ENCODE data around the gene MMP7. TPM values are rescaled to one million over a fixed set of nuclear protein-coding genes. Genes with fewer than 3 reads are reported as not detected.
"Not testable (repeated sequence)": the region's sequence is repeated elsewhere in the genome, so short reads cannot be mapped to it uniquely, and the experiment has no call there.

The MMP7 gene
- total RNA-seq, 1 donor from 2014 or later: not detected

GRCh38 chr11:102544594-102544993, 14.0 kb upstream of the MMP7 start:
- intact Hi-C loops (cut with micrococcal nuclease): no loop called here

DNA sequence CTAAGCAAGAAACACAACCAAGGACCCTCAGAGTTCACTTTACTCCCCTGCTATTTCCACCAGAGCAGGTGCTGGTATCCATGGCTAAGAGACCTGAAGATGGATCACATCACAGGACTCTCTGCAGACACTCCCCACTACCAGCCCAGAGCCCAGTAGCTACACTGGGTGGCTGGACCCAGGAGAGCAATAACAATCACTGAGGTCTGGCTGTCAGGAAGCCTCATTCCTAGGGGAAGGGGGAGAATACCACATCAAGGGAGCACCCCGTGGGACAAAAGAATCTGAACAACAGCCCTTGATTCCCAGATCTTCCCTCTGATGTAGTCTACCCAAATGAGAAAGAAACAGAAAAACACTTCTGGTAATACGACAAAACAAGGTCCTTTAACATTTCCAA, 9.0 kb upstream of the MMP7 start:
- intact Hi-C loops (cut with micrococcal nuclease): no loop called here

DNA sequence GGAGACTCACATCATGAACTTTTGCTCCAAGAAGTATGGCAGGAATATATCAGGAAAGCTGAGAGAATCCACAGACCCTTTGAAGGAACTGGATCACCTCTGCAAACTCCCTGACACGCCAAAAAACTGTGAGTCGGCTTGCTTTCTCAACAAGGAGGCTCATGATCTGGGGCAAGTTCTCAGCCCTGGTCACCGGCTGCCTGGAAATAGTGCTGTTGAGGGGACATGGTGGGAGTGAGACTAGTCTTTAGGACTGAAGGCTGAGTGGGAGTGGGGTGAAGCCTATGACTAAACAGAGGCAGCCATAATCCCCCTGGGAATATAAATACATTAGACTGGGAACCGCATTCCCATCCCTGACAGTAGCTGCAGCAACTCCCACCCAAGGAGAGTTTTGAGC, 8.4 kb upstream of the MMP7 start:
- intact Hi-C loops (cut with micrococcal nuclease): no loop called here

GRCh38 chr11:102534261-102534872, 3.8 kb upstream of the MMP7 start:
- intact Hi-C loops (cut with micrococcal nuclease): no loop called here

DNA sequence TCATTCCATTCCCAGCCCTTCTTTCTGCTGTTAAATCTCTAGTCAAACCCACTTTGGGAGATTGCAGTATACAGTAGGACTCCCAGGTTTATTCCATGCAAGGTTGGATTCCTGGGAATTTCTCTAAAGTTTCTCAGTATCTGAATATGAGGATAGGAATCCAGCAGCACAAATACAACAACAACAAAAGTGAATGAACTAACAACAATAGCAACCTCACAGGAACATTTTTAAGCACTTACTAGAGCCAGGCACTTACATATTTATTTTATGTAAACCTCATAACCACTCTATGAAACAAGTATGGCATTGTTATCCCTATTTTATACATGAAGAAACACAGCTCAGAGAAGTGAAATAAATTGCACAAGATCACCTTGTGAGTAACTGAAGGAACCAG, 1.9 kb downstream of the MMP7 start:
- intact Hi-C loops (cut with micrococcal nuclease): no loop called here

GRCh38 chr11:102527684-102528083, 2.9 kb downstream of the MMP7 start:
- intact Hi-C loops (cut with micrococcal nuclease): no loop called here

DNA sequence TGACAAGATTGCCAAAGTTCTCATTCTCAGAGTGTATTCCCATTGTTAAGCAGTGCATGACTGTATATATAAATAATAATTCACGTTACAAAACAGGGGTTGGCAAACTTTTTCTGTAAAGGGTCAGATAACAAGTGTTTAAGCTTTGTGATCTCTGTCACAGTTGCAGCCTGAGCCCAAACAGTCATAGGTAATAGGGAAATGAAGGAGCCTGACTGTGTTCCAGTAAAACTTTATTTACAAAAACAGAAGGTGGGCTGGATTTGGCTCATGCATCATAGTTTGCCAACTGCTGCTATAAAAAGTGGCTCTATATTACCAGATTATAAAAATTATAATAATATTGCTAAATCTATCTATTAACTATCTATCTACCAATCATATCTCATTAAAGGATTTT, 3.5 kb downstream of the MMP7 start:
- intact Hi-C loops (cut with micrococcal nuclease): no loop called here

DNA sequence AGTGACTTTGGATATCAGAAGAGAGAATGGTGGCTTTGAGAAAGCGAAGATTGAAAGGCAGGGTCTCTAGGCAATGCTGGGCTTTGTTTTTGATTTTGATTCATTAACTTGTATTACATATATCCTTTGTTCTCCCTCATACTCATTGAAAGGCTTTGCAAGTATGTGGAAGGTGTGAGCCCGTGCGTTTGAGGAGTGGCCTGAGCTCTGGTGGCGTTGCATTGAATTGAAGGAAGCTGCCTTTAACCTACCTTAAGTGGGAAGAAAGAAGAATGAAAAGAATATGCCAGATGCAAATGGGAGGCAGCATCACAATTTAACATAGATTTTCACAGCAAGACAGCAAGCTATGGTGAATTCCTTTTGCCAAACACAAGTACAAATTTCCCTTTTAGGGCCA, 6.7 kb downstream of the MMP7 start:
- intact Hi-C loops (cut with micrococcal nuclease): no loop called here

DNA sequence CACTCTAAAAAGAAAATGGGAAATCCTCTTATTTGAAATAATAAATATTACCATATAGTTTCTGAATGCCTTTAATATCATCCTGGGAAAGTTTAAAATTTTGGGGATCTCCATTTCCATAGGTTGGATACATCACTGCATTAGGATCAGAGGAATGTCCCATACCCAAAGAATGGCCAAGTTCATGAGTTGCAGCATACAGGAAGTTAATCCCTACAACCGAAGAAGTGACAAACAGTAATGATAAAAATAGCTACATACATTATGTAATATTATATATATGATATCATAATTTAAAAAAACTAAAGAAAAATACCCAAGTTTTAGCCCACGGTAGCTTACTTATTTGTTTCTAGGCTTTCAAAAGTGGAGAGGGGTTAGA, 7.4 kb downstream of the MMP7 start:
- intact Hi-C loops (cut with micrococcal nuclease): no loop called here

DNA sequence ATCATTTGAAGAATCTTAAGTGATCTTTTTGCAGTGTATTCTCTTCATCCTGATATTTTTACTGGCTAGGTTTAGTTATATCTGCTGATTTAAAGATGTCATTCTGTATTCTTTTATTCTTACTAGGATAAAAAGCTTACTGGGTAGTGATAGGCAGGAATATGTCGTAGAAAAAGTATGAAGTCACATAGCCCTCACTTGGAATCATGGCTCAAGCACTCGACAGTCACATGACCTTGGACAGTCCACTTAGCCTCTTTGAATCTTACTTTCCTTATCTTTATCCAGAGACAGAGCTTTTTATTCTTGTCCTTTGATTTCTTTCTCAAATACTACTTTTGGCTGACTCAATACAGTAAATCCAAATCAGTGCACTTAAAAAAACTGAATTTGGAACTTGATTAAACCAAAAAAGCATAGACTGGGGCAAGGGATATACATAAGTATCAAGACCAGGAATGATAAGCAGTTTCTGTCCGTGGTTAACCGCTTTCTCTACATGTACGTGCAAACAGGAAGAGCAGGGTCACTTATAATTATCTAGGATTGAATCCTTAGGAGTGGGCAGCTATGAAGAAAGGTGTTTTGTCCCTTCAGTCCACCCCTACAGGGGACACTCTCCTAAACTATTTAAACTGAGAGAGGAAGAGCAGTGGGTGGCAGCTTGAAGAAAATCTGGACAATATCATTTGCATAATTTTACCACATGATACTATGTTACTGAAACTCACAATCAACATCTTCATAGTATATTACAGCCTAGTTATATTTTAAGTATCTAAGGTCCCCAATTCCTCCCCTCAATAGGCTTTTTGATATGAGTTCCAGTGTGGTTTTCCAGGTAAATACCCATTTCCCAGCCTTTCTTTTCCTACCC, 8.0 kb downstream of the MMP7 start:
- intact Hi-C loops (cut with micrococcal nuclease): no loop called here

GRCh38 chr11:102521121-102521520, 9.4 kb downstream of the MMP7 start:
- intact Hi-C loops (cut with micrococcal nuclease): no loop called here

DNA sequence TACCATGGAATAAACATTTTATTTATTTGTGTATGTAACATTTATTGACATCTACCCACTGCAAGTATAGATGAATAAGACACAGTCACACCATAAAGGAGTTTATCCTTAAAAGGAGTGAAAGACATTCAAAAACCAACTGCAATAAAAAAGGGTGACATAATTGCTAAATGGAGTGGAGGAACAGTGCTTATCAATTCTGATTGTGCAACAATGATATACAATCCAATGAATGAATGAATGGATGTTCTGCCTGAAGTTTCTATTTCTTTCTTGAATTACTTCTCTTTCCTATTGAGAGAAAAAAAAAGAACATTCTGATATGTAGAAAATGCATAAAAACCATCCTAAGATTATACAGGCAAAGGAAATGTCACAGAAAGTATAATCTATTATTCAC, 10.0 kb downstream of the MMP7 start:
- intact Hi-C loops (cut with micrococcal nuclease): no loop called here

DNA sequence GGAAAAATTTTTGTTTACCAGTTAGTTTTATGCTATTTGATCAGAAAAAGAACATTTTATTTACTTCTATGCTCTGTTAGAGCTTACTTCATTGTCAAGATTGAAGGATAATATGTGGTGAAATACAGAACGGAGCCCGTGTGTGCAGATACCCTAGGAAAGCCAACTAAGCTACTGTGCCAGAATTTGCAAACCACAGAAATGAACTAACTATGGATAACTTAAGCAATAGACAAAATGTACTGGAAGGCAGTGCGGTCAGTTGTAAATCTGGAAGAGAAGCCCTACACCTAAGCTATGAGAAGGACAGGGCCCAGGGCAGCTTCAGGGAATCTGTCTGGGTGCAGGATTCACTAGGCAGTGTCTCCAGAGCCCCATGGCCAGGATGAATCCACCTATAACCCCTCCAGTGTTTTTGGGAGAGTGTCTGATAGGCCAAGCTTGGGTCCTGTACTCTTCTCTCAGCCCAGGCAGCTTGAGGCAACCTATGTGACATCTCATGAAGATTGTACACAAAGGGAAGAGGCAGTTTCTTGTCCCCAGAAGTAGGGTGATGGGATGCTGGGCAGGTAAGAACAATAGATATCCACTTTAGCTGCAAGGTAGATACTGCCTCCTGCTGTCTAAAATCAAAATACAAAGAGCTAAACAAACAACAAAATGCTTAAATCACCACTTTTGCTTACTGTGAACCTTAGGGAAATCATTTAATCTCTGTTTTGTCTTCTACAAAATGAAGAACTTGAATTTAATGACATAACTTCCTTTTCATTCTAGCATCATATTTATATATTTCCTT, 12.1 kb downstream of the MMP7 start:
- intact Hi-C loops (cut with micrococcal nuclease): loop anchor here (1.0 kb wide), 1 partner anchor 177 kb away; no protein-coding TSS in a partner anchor

DNA sequence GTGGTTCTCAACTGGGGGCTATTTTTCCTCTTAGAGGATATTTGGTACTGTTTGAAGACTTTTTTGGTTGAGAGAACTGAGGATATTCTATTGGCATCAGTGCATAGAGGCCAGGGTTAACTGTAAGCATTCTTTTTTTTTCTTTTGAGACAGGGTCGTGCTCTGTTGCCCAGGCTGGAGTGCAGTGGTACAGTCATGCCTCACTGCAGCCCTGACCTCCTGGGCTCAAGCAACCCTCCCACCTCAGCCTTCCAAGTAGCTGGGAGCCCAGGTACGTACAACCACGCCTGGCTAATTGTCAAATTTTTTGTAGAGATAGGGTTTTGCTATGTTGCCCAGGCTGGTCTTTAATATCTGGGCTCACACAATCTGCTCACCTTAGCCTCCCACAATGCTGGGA, 12.9 kb downstream of the MMP7 start:
- intact Hi-C loops (cut with micrococcal nuclease): loop anchor here (1.0 kb wide), 1 partner anchor 176 kb away; no protein-coding TSS in a partner anchor

DNA sequence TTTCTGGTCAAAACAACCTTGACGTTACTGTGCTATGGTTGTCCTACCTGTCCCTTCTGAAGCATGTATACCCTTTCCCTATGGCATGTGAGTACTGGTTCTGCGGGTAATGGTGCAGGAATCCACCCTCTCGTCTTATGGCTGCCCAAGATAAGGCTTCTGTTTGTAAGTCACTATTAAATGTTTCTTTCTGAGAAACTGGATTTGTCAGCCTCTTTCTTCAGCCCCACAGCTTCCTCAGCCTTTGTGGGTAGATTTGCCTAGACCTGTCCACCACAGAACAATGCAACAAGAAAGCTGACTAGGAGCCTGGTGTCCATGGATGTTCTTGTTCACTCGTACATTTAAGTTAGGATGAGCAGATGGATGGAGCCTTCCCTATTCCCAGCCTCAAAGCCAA, 14.4 kb downstream of the MMP7 start:
- intact Hi-C loops (cut with micrococcal nuclease): no loop called here

DNA sequence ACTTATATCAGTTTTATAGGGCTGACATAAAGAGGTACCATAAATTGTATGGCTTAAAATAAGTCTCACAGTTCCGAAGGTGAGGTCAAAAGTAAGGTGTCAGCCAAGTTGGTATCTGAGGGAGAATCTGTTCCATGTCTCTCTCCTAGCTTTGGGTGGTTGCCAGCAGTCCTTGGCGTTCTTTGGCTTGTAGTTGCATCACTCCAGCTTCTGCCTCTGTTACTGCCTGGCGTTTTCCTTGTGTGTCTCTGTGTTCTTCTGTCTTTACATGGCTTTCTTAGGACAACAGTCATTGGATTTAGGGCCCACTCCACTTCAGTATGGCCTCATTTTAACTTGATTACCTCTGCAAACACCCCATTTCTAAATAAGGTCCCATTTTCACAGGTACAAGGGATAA, 16.7 kb downstream of the MMP7 start:
- intact Hi-C loops (cut with micrococcal nuclease): loop anchor here (5.0 kb wide), 1 partner anchor 98 kb away; no protein-coding TSS in a partner anchor

- intact Hi-C loops (cut with micrococcal nuclease): loop anchor here (5.0 kb wide), 1 partner anchor 102 kb away; no protein-coding TSS in a partner anchor
These were observed 20.0 kb downstream of the MMP7 start for GRCh38 chr11:102510439-102511135.

DNA sequence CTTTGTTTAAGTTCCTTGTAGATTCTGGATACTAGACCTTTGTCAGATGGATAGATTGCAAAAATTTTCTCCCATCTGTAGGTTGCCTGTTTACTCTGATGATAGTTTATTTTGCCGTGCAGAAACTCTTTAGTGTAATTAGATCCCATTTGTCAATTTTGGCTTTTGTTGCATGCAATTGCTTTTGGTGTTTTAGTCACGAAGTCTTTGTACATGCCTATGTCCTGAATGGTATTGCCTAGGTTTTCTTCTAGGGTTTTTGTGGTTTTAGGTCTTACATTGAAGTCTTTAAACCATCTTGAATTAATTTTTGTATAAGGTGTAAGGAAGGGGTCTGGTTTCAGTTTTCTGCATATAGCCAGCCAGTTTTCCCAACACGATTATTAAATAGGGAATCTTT, 27.7 kb downstream of the MMP7 start:
- intact Hi-C loops (cut with micrococcal nuclease): not testable (repeated sequence)

DNA sequence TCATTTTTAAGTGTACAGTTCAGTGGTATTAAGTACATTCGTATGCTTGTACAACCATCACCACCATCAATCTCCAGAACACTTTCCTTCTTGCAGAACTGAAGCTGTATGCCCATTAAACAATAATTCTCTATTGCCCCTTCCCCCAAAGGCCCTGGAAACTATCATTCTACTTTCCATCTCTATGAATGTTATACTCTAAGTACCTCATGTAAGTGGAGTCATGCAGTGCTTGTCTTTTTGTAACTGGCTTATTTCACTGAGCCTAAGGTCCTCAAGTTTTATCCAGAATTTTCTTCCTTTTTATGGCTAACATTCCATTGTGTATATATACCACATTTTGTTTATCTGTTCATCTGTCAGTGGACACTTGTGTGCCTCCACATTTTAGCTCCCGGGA, 29.7 kb downstream of the MMP7 start:
- intact Hi-C loops (cut with micrococcal nuclease): no loop called here

- intact Hi-C loops (cut with micrococcal nuclease): no loop called here
These were observed 30.6 kb downstream of the MMP7 start for GRCh38 chr11:102499931-102500330.

DNA sequence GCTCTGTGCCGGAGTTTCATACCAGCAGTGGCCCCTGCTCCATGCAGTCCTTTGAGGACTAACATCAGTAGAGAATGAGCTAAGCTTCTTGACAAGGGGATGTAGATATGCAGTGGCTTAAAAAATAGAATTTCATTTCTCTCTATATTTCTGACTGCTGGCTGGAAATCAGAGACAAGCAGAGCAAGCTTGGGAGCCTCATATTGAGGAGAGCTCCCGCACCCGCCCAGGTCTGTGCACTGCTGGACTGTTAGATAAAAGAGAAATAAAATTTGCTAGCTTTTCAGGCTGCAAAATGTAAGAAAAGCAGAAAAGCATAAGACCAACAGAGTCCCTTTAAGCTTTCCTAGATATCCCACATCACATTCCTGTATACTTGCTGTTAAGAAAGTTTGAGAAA, 31.4 kb downstream of the MMP7 start:
- intact Hi-C loops (cut with micrococcal nuclease): no loop called here
